HCT116 (cell line): Measurements from ENCODE around the gene CD33.

Experiments used
- SRF ChIP-seq: IDR thresholded peaks from 2 replicates; pipeline ENCODE4 v1.6.1; 2012; ENCODE audit warnings: low read depth
- TF ChIP-seq, protein P1 (sequence below), 3 experiments: fragments of 200-600 bp in 1 of 3; sonication (generic) in 1 of 3; IDR thresholded peaks in 2 of 3; conservative IDR thresholded peaks in 1 of 3; 2 replicates each; pipeline ENCODE4 v1.5.1; 2012 to 2017; ENCODE audit warnings: low read depth in 2 of 3, low read length in 2 of 3, antibody characterized with exemption in 1 of 3, borderline replicate concordance in 1 of 3, control low read depth in 1 of 3, mild to moderate bottlenecking in 1 of 3, mixed read lengths in 1 of 3, mixed run types in 1 of 3, moderate library complexity in 1 of 3; ENCODE audit not compliant: insufficient read depth in 1 of 3

- no peak for TF ChIP-seq SRF
- TF ChIP-seq, protein P1, sequence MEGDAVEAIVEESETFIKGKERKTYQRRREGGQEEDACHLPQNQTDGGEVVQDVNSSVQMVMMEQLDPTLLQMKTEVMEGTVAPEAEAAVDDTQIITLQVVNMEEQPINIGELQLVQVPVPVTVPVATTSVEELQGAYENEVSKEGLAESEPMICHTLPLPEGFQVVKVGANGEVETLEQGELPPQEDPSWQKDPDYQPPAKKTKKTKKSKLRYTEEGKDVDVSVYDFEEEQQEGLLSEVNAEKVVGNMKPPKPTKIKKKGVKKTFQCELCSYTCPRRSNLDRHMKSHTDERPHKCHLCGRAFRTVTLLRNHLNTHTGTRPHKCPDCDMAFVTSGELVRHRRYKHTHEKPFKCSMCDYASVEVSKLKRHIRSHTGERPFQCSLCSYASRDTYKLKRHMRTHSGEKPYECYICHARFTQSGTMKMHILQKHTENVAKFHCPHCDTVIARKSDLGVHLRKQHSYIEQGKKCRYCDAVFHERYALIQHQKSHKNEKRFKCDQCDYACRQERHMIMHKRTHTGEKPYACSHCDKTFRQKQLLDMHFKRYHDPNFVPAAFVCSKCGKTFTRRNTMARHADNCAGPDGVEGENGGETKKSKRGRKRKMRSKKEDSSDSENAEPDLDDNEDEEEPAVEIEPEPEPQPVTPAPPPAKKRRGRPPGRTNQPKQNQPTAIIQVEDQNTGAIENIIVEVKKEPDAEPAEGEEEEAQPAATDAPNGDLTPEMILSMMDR (IDR thresholded peaks at IDR 0.05 in 2 of 3, conservative IDR thresholded peaks at IDR 0.05 in 1 of 3; ENCODE audit: borderline replicate concordance in 1 of 3, insufficient read depth in 1 of 3, low read depth in 2 of 3, low read length in 2 of 3) = no peak
Observed at GRCh38 chr19:51272183-51272810, 47.4 kb downstream of the CD33 start.
